ENCODE measurements around the gene HOXD1.

The HOXD1 gene

DNA sequence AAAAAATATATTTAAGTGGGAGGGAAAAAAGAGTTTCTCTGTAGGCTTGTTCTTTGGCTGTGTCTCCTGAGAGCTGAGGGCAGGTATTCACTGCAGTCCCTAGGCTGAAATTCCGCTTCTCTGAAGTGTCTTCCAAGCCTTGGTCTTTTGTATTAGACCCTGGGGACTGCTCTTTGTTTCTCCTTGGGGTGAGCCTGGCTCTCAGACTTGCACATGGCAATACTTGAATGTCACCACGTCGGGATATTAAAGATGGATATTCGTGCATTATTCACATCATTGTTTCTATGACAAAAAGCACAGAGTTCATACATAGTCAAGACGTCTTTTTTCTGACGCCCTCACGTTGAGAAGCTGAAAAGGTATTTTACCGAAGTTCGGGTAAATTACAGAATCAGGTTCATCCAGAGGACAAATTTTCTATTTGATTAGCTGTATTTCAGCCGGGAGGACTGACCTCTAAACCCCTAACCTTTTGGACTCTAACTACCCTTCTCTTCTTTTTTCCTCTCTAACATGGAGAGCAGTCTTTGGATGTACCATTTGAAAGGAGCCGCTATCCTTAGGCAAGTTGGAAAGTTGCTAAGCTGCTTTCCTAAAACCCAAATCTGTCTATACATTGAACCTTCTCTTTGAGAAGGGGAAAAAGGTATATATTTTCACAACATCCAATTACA lies 33.8 kb upstream of the HOXD1 start:
- DNase-seq, result no peak

- DNase-seq, result no peak
These were observed 33.0 kb upstream of the HOXD1 start for GRCh38 chr2:176155356-176156044.

GRCh38 chr2:176156301-176156806 lies 32.1 kb upstream of the HOXD1 start:
- no peak for DNase-seq

- peak; percentile 51 for DNase-seq
These were observed 31.5 kb upstream of the HOXD1 start, which contains the start of gene HOXD3 for GRCh38 chr2:176156807-176157498. TSS of gene HOXD3 (plus strand) at chr2:176157307. CDS start at chr2:176169115, 11,808 bp downstream.

DNA sequence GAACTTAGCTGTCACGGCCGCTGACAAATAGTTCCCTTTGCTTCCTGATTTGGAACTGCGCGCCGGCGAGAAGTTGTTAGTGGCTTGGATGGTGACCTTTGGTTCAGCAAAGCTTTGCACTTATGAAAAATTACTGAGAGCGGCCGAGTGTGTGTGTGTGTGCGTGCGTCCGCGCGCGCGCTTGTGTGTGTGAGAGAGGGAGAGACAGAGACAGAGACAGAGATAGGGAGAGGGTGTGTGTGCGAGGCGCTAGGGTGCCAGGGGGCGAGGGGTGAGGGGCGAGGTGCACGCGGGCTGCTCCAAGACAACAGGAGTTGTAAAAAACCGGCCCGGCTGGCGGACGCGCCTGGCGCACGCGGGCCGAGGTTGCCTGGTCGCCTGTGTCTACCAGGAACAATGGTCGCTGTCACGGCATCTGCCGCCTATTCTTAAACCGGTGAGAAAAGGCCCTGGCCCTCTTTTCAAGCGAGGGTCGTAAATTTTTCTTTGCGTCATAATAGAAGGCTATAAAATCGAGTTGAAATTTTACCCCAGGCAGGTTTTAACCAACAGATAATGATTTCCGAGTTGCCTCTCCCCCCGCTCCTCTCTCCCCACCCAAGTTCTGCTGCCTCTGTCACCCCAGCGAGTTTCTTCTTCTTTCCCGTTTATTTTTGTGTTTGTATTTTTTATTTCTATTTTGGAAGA lies 30.8 kb upstream of the HOXD1 start:
- DNase-seq, result peak; percentile 50

DNA sequence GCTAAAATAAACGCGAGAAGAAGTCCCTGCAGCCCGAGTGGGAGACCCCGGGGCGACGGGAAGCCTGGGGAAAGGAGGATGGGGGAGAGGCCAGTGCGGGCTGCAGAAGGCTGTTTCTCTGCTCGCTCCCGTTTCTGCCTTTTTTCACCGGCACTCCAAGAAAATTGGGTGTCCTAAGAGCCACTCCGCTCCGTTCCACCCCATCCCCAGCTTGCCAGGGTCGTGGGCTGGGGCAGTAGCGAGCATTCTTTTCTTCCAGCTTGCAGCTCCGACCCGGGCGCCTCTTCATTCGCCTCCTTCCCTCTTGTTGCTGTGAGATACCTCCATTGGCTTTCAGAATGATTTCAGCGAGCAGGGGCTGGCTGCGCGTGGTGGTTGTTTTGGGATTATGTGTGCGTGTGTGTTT lies 30.3 kb upstream of the HOXD1 start:
- DNase-seq, result peak; percentile 58

GRCh38 chr2:176158855-176159662 lies 29.4 kb upstream of the HOXD1 start:
- DNase-seq, result peak; percentile 84

GRCh38 chr2:176159663-176160250 lies 28.7 kb upstream of the HOXD1 start:
- no peak for DNase-seq

GRCh38 chr2:176160251-176160985 lies 28.1 kb upstream of the HOXD1 start:
- peak; percentile 37 for DNase-seq

DNA sequence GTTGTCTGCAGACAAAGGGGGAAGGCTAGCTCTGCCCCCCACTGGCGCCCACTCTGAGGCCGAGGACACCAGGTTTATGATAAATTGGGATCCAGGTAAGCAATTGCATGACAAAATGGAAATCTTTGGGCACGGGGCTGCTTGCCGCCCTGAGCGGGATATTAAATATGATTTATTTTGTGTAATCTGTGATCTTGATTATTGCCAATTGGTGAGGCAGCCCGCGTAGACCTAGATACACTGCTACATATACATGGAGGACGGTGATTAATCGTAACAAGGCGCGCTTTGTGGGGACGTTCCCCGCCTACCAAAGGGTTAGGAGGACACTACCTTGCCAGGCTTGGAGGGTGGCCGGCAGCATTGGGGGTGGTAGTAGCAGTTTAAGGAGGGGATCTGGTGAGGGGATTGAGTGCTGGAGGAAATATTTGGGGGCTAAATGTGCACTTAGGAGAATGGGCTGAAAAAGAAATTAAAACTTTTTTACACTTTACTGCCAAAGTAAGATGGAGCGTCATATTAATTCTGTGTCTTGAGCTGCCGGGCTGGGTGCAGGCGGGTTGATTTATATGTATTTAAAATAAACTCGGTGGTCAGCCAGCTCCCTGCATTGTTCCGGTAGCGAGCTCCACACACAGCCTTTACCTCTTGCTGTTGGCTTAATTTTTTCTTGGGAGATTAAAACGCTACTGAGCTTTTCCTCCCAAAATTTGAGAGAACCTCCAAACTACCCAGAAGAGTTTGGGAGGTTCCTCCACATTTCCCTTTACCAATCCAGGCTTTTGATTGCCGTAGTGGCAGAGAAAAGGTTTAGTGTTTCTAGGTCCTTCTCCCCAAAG lies 27.3 kb upstream of the HOXD1 start:
- DNase-seq, result peak; percentile 7

GRCh38 chr2:176161825-176162626 lies 26.4 kb upstream of the HOXD1 start:
- DNase-seq, result peak; percentile 86

GRCh38 chr2:176162911-176163671 lies 25.4 kb upstream of the HOXD1 start:
- no peak for DNase-seq

DNA sequence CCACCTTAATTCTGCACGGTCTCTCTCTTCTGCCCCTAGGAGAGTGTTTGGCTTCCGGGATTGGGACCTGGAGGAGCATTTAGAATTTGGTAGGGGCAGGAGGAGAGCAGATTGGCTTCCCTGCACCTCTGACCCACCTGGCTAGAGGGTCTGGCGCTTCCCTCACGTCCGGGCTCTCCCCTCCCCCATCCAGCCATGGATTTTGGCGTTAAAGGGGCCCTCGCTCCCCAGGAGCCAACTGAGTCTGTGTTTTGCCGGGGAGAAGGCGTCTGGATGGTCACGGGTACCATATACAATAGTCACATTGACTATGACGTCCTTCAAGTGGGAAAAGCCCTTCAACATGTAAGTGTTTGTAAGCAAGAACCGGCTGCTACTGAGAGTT lies 24.8 kb upstream of the HOXD1 start:
- DNase-seq, result no peak

GRCh38 chr2:176164201-176164600 lies 24.3 kb upstream of the HOXD1 start:
- no peak for DNase-seq

- no peak for DNase-seq
These were observed 23.7 kb upstream of the HOXD1 start for GRCh38 chr2:176164611-176165369.

DNA sequence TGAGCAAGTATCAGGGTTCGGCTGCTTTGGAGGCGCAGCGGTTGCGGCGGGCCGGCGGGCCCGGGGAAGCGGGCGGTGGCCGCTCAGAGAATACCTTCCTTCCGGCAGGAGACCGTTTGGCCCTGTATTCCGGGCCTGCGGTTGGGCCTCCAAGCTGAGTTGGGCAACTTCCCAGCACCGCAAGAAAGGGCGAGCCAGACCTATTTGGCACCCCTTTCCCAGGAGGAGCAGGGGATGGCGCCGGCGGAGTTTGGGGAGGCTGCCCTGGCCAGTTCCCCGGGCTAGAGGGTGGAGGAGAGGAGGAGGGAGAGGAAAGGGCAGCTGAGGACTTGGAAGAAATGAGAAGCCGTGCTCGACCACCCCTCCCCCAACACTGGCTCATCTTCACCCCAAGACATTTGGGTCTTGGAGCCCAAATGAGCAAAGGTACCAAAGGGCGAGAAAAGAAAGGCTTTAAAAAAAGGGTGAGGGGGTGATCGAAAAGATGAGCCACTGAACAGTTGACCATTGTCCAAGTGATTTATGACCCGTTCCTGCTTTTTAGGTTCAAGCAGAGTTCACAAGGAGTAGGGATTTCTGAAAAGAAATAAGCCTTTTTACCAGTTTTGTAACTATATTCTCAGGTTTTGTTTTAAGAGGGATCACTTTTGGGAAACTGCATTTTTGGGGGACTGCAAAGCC lies 23.0 kb upstream of the HOXD1 start:
- no peak for DNase-seq

DNA sequence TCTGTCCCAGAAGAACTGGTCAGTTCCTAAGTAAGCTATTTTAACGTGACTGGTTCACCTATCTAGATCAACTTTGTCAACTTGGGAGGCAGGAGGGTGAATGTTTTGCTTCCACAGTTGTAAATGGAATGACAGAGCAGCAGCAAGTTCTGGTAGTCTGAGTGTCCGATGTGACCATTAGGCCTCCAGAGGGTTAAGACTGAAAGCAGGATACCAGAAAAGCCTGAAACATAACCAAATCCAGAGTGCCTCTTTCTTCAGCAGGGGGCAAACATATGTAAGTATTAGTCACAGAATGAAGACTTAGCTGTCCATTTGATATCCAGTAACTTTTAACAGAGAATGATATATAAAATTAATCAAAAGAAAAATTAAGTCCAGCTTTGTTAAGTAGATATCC lies 22.2 kb upstream of the HOXD1 start:
- DNase-seq, result no peak

Data from fibroblast of skin of right quadriceps (primary cell).